Measurements from ENCODE around the gene LAPTM4A.
"Not testable (repeated sequence)": the region's sequence is repeated elsewhere in the genome, so short reads cannot be mapped to it uniquely, and the experiment has no call there.

Gene LAPTM4A

GRCh38 chr2:20050646-20051531 is 539 bp downstream of the LAPTM4A start:
- no peak for DNase-seq (ENCODE audit: low read depth in 2 of 2)

GRCh38 chr2:20050104-20050645 is 1.3 kb downstream of the LAPTM4A start:
- no peak for DNase-seq (ENCODE audit: low read depth in 2 of 2)

GRCh38 chr2:20049637-20050036 is 1.8 kb downstream of the LAPTM4A start:
- DNase-seq (ENCODE audit: low read depth in 2 of 2), result no peak

GRCh38 chr2:20048488-20049448 is 2.7 kb downstream of the LAPTM4A start:
- DNase-seq (ENCODE audit: low read depth in 2 of 2), result no peak

GRCh38 chr2:20045712-20046292 is 5.6 kb downstream of the LAPTM4A start:
- DNase-seq (ENCODE audit: low read depth in 2 of 2), result not testable (repeated sequence)

- no peak for DNase-seq (ENCODE audit: low read depth in 2 of 2)
Observed at GRCh38 chr2:20044778-20045177, 6.7 kb downstream of the LAPTM4A start.

GRCh38 chr2:20042531-20042930 is 8.9 kb downstream of the LAPTM4A start:
- no peak for DNase-seq (ENCODE audit: low read depth in 2 of 2)

- DNase-seq (ENCODE audit: low read depth in 2 of 2), result no peak
Observed at GRCh38 chr2:20040489-20041172, 10.8 kb downstream of the LAPTM4A start.

- no peak for DNase-seq (ENCODE audit: low read depth in 2 of 2)
Observed at GRCh38 chr2:20037660-20038059, 13.8 kb downstream of the LAPTM4A start.

- no peak for DNase-seq (ENCODE audit: low read depth in 2 of 2)
Observed at GRCh38 chr2:20035955-20036666, 15.3 kb downstream of the LAPTM4A start.

GRCh38 chr2:20034821-20035220 is 16.6 kb downstream of the LAPTM4A start:
- no peak for DNase-seq (ENCODE audit: low read depth in 2 of 2)

- DNase-seq (ENCODE audit: low read depth in 2 of 2), result no peak
Observed at GRCh38 chr2:20034218-20034617, 17.2 kb downstream of the LAPTM4A start.

- no peak for DNase-seq (ENCODE audit: low read depth in 2 of 2)
Observed at GRCh38 chr2:20033322-20033721, 18.1 kb downstream of the LAPTM4A start.

GRCh38 chr2:20030224-20030623 is 21.2 kb downstream of the LAPTM4A start:
- no peak for DNase-seq (ENCODE audit: low read depth in 2 of 2)

GRCh38 chr2:20027705-20028434 is 23.6 kb downstream of the LAPTM4A start:
- no peak for DNase-seq (ENCODE audit: low read depth in 2 of 2)

- DNase-seq (ENCODE audit: low read depth in 2 of 2), result no peak
Observed at GRCh38 chr2:20027260-20027677, 24.2 kb downstream of the LAPTM4A start.

GRCh38 chr2:20025065-20025786 is 26.2 kb downstream of the LAPTM4A start:
- no peak for DNase-seq (ENCODE audit: low read depth in 2 of 2)

- no peak for DNase-seq (ENCODE audit: low read depth in 2 of 2)
Observed at GRCh38 chr2:20023688-20024087, 27.7 kb downstream of the LAPTM4A start.

- DNase-seq (ENCODE audit: low read depth in 2 of 2), result no peak
Observed at GRCh38 chr2:20021405-20022009, 29.9 kb downstream of the LAPTM4A start.

Data from stimulated activated CD8-positive, alpha-beta memory T cell treated with anti-CD3 and anti-CD28 coated beads, Interleukin-2, amount 100 ng/mL, for 48 hours (primary cell).